ENCODE data around the gene MTA3.
"Not testable (repeated sequence)": the region's sequence is repeated elsewhere in the genome, so short reads cannot be mapped to it uniquely, and the experiment has no call there.

Gene MTA3

GRCh38 chr2:42614838-42615237 is 46.4 kb downstream of the MTA3 start:
- DNase-seq: no peak

DNA sequence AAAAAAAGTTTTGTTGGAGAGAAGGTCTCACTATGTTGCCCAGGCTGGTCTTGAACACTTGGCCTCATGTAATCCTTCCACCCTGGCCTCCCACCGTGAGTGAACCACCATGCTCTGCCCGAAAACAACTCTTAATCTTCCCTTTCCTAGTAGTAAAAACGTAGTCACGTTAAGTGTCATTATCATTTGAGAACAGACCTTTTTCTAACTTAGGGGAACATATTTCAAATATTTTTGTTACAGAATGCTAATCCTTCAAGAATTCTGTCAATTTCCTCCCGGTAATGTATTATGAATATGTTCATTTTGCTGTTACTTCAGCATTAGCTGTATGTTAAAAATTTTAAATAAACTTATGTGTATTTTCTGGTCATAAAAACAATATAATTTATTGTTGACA is 49.7 kb downstream of the MTA3 start:
- no peak for DNase-seq

- peak; percentile 41 for DNase-seq
These were observed 50.5 kb downstream of the MTA3 start for GRCh38 chr2:42618972-42619371.

GRCh38 chr2:42621626-42622025 is 53.2 kb downstream of the MTA3 start:
- not testable (repeated sequence) for DNase-seq

GRCh38 chr2:42622943-42623676 is 54.7 kb downstream of the MTA3 start:
- no peak for DNase-seq

DNA sequence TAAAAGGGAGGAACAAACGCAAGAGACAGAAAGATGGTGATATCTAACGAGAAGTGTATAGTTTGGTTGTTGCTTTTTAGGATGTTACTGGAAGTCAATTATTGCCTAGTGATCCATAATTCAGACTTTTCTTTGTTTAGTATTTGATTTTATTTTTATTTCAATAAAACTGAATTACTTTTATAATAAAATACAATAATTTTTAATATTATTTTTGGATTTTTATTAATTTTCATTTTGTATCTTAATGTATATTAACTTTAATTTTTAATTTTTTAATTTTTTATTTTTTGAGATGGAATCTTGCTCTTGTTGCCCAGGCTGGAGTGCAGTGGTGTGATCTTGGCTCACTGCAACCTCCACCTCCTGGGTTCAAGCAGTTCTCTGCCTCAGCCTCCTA is 55.6 kb downstream of the MTA3 start:
- no peak for DNase-seq

DNA sequence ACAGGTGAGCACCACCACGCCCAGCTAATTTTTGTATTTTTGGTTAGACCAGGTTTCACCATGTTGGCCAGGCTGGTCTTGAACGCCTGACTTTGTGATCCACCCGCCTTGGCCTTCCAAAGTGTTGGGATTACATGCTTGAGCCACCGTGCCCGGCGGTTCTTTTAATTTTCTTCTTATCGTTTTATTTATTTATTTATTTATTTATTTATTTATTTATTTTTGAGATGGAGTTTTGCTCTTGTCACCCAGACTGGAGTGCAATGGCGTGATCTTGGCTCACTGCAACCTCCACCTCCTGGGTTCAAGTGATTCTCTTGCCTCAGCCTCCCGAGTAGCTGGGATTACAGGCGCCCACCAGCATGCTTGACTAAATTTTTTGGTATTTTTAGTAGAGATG is 59.6 kb downstream of the MTA3 start:
- not testable (repeated sequence) for DNase-seq

GRCh38 chr2:42636934-42637333 is 68.5 kb downstream of the MTA3 start:
- no peak for DNase-seq

- DNase-seq: no peak
These were observed 69.8 kb downstream of the MTA3 start for GRCh38 chr2:42638080-42638784.

DNA sequence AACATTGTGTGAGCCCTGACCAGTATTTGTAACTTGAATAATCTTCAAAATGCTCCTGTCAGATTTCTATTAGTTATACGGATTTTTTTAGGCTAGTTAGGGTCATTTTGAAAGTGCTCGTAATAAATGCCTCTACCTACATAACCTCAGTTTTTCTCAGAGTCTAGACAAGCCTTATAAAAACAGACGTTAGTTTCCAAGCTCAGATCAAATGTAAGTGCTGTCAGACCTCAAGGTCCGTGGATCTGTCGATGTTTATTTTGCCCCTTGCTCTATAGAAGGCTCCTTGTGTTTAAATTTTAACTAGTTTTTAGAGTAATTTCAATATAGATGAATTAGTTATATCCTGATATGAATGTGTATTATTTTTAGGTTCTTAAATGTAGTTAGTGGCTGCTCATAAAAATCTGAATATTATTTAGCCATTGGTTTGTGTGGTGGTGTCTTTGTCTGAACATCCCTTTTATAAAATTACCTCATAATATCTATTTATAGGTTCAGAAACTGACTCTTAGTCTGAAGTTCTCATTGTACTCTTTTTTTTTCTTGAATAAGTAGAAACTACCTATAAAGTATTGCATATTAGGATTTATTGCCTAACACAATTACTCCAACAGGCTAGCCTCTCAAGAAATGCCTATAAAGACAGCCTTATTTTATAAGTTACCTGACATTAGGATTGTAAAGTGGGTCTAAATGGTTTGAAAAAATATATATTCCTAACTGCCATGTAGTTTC is 71.1 kb downstream of the MTA3 start:
- DNase-seq: no peak

DNA sequence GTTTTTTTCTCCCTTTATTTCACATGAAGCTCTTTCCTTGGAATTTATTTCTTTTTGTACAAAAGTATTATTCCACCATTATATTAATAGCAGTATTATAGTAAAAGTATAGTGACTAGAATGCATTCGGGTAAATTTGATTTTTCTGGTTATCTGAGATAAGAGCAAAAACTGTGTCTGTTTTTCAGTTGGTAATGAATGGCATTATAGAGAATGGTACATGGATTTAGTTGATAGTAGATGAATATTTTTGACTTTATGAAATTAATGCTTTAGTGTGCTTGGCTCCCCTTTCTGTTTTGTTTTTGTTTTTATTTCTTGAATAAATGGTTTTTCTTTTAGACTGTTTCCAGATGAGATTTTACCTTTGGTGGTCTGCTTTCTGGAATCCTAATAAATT is 71.8 kb downstream of the MTA3 start:
- no peak for DNase-seq

GRCh38 chr2:42642371-42642770 is 73.9 kb downstream of the MTA3 start:
- DNase-seq: not testable (repeated sequence)

- DNase-seq: no peak
These were observed 77.1 kb downstream of the MTA3 start for GRCh38 chr2:42645551-42645950.

- no peak for DNase-seq
These were observed 80.4 kb downstream of the MTA3 start for GRCh38 chr2:42648796-42649195.

GRCh38 chr2:42651057-42651456 is 82.6 kb downstream of the MTA3 start:
- DNase-seq: no peak

- peak; percentile 28 for DNase-seq
These were observed 83.7 kb downstream of the MTA3 start for GRCh38 chr2:42652086-42652485.

DNA sequence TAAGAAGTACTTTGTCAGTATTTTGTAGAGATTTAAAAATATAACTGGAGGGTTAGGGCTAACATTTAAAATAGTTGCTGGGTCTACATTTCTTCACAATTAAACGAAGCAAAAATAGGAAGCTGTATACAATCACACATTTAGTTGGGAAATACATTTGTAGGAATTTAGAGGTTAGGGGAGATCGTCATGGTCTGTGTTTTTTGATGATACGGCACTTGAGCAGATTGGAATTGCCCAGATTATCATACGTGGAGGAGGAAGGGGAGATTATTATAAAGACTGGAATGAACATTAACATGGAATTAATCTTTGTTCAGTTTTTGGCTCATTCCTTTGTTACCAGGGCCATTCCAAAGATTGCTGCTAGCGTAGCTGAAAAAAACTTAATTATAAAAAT is 84.6 kb downstream of the MTA3 start:
- DNase-seq: no peak

DNA sequence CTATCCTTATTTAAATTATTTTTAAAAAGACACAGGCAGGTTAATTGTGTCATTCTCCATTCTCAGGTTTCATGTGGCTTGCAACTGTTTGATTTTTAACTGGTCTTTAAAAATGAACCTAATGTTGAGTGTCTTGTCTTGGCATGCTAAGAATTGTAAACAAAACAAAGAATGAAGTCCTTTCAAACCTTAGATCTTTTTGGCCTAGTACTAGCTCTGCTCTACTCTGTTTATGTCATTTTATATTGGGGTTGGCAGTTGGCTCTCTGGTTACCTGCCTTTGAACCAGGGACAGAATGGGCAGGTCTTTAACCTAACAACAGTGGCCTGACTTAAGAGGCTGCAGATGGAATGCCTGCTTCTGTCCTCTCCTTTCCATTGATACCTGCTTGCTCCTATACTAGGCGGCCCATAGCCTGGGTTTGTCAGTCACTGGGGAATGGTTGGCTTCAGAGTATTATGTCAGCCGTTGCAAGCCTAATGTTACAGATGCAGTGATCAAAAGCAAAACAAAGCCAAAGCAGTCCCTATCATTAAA is 85.5 kb downstream of the MTA3 start:
- DNase-seq: no peak

- no peak for DNase-seq
These were observed 89.9 kb downstream of the MTA3 start for GRCh38 chr2:42658306-42658705.

- no peak for DNase-seq
These were observed 91.2 kb downstream of the MTA3 start for GRCh38 chr2:42659609-42660008.

GRCh38 chr2:42663106-42663780 is 94.8 kb downstream of the MTA3 start:
- peak; percentile 74 for DNase-seq

- no peak for DNase-seq
These were observed 95.4 kb downstream of the MTA3 start for GRCh38 chr2:42663828-42664227.

DNA sequence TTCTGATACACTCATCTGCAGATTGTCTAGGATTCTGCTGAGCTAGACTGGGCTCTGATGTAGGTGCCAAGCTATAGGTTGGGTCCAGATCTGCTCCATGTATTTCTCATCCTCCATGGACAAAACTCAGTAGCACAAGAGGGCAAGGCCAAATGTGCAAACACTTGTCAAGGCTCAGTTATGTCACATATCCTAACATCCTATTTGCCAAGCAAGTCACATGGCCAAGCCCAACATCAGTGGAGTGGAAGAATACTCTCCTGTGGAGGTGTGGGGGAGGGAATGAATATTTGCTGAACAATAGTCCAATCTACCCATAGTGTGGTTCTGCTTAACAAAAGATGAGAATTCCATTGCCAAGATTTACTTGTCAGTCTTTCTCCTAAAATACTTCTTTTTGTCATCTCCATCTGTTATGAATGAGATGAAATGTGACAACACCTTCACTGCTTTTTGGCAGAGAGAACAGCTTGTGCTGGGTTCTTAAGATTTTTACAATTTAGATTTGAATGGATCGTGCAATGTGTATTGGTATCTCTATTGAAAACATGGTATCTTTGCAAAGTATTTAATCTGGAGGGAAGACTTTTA is 105.7 kb downstream of the MTA3 start:
- DNase-seq: no peak
